HG02623 (cell line): ENCODE data around the gene MMP21.

Source experiments
- ATAC-seq: cut with Tn5 transposase; IDR thresholded peaks from one replicate; pipeline ENCODE4 v1.9.1; 2021; ENCODE audit warnings: moderate library complexity; ENCODE audit not compliant: unreplicated experiment

The MMP21 gene

DNA sequence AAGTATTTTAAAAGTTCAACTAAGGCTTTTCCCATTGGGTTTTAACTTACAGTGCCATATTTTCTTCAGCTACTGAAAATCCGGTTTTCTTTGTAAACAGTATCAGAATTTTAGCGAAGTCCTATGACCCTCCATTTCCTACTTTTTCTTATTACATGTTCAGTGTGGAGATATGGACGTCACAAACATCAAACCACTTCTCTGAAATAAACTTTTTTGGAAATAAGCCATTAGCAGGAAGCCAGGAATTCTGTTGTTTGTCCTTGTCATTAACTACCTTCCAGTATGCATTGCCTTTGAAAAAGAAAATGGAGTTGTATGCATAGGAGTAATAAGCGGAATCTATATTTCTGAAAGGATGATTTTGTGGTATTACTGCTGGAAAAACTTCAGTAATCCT, 9.1 kb downstream of the MMP21 start:
- ATAC-seq = no peak

DNA sequence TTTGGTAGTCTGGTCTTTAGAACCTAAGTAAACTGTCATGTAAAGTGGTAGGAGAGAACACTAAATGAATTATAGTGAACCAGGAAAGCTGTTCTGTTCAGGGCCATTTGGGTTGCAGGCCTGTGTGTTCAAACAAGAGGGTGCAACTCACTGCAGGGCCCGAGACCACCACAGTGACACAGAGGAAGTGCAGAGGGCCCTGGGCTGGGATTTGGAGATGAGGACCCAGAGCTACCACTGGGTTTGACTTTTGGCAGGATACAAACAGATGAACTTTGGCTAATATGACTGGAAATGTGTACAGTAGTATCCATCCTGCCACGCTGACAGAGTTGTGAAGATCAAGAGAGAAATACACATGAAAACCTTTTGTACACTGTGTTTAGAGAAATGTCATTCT, 9.8 kb downstream of the MMP21 start:
- ATAC-seq = no peak

DNA sequence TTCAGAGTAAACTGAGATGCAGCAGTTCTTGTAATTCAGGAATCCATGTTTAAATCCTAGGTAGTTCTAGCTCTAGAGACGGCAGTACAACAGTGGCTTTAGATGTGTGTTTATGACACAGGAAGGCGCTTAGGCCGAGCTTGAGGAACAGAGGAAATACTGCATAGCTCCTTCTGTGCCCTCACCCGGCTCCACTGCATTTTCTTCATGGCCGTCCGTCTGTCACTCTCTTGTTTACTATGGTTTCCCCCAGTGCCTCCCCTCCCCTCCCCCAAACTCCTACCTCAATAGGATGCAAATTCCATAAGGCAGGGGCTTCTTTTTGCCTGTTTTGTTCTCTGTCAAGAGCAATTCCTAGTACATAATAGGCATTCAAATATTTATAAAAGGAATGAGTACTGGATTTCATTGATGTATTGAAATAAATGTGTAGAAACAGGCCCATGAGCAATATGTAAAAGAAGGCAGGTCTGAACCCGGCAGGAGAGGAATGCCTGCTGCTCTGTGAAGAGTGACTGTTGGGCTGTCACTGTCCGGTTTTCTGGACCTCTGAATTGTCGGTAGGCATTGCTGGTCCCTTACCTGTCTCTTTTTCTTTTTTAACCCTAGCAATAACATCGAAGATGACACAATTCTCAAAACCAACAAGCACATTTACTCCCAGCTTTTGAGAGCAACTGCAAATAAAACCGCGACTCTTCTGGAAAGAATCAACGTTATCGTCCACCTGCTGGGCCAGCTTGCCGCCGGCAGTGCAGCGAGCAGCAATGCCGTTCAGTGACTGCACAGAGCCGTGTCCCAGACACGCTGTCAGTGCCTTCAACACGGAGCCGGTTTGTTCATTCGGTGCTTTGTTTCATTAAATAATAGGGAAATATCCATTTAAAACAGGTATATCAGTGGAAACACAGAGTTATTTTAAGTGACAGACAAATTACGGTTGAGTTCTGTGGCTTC, 12.7 kb downstream of the MMP21 start:
- no peak for ATAC-seq

DNA sequence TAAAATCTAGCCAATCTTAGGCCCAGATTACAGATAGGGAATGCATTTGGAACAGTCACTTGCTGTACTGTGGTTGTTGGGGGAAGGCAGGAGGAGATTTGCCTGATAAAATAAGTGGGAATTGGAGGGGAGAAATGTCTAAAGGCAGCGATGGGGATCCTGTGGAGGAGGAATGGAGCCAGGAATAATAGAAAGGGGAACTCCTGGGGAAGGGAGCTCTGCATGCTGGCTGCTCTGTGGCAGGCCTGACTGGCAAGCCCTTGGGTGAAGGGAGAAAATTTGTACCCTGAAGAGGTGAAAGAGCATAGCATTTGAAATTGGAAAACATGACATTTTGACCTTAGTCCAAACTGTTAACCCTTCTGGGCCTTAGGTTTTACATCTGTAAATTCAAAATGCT, 13.7 kb downstream of the MMP21 start:
- no peak for ATAC-seq

DNA sequence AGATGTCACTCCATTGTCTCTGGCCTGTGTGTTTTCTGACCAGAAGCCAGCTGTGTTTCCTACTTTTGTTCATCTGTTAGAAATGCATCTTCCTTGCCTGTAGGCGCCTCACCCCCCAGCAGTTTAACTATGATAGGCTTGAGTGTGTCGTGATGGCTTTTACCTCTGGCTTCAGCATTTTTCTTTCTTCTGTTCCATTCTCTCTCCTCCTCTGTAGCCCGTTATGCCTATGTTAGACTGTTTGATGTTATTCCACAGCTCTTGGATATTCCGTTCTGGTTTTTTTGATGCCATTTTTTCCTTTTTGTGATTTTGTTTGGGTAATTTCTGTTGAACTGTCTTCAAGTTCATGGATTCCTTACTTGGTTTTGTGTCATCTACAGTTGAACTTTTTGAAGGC, 17.9 kb downstream of the MMP21 start:
- ATAC-seq = no peak

GRCh38 chr10:125756853-125757487, 18.7 kb downstream of the MMP21 start:
- no peak for ATAC-seq

DNA sequence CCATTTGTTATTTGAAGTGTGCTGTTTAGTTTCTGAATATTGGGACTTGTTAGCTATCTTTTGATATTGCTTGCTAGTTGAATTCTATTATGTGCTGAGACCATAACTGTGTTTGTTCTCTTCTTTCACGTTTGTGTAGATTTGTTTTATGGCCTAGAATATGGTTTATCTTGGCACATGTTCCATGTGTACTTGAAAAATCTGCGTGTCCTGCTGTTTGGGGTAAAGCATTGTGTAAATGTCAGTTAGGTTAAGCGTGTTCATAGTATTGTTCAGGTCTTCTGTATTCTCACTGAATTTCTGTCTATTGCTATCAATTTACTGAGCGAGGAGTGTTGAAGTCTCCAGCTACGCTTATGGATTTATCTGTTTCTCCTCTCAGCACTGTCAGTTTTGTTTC, 19.4 kb downstream of the MMP21 start:
- no peak for ATAC-seq

DNA sequence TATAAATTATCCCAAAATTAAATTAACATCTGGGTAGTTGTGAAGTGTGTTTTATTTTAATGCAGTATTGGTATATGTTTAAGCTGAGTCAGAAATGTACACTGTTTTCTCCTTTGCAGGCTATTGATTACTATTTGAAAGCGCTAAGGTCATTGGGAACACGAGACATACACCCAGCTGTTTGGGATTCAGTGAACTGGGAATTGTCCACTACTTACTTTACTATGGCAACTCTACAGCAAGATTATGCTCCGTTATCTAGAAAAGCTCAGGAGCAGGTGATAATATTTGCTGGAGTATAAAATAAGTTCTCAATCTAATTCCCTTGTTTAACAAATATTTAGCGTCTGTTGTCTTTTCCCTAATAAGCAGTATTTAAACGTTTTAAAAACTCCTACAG, 28.2 kb downstream of the MMP21 start:
- no peak for ATAC-seq

- no peak for ATAC-seq
These were observed 30.7 kb downstream of the MMP21 start for GRCh38 chr10:125744909-125745308.

GRCh38 chr10:125742465-125742864, 33.2 kb downstream of the MMP21 start:
- ATAC-seq = no peak

DNA sequence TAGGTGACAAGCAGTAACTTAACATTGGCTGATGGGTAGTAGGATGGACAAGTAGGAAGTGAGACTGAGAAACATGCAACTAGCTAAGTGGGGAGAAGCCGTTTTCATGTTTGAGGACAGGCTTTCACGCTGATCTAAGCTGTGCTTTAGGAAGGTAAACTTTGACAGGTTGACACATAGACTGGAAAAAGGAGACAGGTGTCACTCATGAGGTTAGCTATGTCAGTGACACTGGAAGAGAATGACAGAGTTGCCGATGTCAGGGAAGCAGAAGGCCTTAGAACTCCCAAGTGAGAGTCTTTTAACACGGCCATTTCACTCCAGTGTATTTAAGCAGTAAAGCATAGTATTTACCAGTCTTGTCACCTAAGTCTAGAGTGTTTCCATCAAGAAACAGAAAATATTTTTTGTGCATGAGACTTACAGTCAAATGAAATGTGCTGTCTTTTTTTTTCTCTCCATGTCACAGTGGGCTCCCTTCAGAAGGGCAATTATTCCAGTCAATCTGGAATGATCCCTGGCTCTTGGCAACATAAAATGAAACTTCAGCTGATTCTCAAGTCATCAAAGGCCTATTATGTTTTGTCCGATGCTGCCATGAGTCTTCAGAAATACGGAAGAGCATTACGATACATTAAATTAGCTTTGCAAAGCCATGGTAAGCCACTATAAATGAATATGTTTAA, 35.5 kb downstream of the MMP21 start:
- ATAC-seq = no peak

GRCh38 chr10:125738206-125738605, 37.4 kb downstream of the MMP21 start:
- ATAC-seq = no peak

- ATAC-seq = no peak
These were observed 40.8 kb downstream of the MMP21 start for GRCh38 chr10:125734823-125735222.

GRCh38 chr10:125734148-125734547, 41.5 kb downstream of the MMP21 start:
- no peak for ATAC-seq

DNA sequence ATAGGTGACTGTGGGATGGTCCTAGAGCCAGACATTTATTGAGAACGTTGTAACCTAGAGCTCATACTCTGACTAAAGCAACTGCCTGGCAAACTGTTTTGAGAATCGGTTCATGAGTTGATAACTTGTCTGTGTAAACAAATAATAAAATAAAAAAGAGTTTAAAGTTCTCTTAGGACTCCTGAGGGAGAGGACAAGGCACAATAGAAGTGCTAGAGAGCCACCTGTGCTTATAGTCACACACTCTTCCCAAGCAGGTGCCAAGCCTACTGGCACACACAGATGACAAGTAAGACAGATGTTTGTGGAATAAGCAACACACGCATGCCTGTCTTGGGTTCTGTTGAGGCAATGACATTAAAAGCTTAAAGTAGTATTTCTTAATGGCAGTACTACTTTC, 48.2 kb downstream of the MMP21 start:
- no peak for ATAC-seq

GRCh38 chr10:125726914-125727313, 48.7 kb downstream of the MMP21 start:
- no peak for ATAC-seq

DNA sequence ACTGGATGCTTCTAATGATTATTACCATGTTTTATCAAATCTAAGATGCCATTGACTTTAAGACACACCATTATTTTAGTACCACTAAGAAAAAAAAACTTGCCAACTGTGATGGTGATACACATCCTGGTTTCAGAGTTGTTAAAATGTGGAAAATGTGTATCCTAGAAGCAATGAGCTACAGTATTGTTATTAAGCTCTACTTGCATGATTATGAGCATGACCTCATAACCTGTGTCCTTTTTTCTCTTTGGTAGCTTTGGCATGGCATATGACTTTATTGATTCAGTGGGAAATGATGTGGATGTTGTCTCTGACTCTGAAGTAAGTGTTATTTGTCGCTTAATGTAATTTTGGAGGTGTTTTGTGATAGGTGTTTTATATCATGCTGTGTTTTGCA, 52.8 kb downstream of the MMP21 start:
- no peak for ATAC-seq

DNA sequence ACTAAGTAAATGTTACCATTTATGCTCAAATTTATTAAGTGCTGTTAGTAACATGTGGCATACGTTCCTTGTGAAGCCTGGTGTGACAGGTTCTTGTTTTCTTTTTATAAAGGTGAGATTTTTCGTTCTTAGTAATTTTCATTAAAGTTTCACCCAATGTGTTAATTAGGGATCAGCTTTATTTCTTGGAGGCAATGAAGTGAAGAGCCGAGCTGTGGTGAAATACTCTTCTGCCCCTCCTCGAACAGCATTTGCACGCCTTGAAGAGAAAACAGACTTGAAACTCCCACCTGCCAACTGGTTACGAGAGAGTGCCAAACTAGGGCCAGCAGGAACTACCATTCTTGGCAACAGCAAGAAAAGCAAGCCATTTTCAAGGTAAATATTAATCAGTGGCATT, 54.6 kb downstream of the MMP21 start:
- peak; percentile 38 for ATAC-seq

DNA sequence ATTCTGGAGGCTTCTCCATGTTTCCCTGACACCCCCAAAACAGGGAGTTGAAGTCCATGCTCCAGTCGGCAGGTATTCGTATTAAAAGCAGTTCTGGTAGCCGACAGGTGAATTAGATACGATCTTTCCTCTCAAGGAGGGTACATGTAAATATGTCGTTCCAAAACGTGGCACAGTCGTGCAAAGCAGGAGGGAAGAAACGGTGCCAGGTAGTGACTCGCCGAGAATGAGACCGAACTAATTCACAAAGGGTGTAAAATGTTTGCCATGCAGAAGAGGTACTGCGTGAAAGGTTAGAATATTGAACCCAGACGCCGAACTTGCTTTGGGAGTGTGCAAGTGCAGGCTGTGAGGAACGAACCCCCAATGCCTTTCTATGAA, 55.6 kb downstream of the MMP21 start:
- no peak for ATAC-seq

DNA sequence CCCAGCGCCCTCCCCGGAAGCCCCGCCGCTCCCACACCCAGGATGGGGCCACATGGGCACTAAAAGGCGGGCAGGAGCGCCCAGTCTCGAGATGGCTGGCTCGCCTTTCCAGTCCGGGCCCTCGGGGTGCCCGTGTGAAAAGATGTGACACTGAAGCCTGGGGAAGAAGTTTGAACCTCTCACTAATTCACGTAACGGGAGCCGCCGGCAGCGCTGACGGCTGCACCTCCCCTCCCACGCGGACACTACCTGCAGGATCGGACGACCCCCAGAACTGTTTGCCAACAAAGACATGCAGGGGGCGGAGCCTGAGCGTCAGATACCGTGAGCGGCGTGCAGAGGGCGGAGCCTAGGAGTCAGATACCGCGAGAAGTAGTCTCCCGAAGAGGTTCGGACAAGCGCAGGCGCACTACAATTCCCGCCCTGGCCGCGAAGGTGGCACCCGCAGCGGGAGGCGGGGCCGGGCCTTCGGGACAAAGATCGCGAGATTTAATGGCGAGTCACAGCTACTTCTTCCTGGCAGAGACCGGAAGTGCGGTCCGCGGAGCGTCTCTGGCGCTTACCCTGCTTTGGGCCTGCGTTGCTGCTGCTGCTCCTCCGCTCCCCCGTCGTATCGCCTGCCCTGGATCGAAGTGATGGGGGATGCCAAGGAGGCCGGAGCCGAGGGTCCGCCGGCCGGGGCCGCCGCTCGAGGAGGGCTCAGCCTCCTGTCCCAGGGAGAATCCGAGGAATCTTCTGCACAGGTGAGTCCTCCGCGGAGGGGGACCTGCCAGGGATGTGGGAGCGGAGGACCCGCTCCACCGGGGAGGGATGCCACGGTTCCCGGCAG, 56.2 kb downstream of the MMP21 start, which contains the start of gene EDRF1:
Gene EDRF1 (plus strand): TSS at position 537 of the 829 bp plus-strand sequence. CDS start 99 bp downstream, at position 636.
- ATAC-seq = peak; percentile 89
